HepG2 (cell line): ENCODE measurements around the gene RAD54L2. TPM values are rescaled to one million over a fixed set of nuclear protein-coding genes. Genes with fewer than 3 reads are reported as not detected.

Source experiments
- CENPBD1 ChIP-seq: sonication (generic); formaldehyde crosslinking; IDR thresholded peaks from 2 replicates; pipeline ENCODE4 v1.8.0; 2022; ENCODE audit warnings: missing genetic modification reagents, low read depth, mild to moderate bottlenecking, borderline replicate concordance
- HIVEP1 ChIP-seq: sonication (generic); formaldehyde crosslinking; IDR thresholded peaks from 2 replicates; pipeline ENCODE4 v1.4.0; 2020; ENCODE audit warnings: mild to moderate bottlenecking, missing genetic modification reagents
- JUN ChIP-seq: sonication (generic); formaldehyde crosslinking; IDR thresholded peaks from 2 replicates; pipeline ENCODE4 v1.4.0; 2020; ENCODE audit warnings: mild to moderate bottlenecking, missing genetic modification reagents
- KLF6 ChIP-seq: IDR thresholded peaks from 2 replicates; pipeline ENCODE4 v1.8.0; 2016; ENCODE audit warnings: missing biosample characterization, missing genetic modification reagents
- MIER2 ChIP-seq: IDR thresholded peaks from 2 replicates; pipeline ENCODE4 v1.6.1; 2016; ENCODE audit warnings: missing biosample characterization, missing genetic modification reagents
- MNT ChIP-seq: fragments of 450-650 bp; IDR thresholded peaks from 2 replicates; pipeline ENCODE4 v1.6.1; 2016
- TEAD2 ChIP-seq: sonication (generic); formaldehyde crosslinking; IDR thresholded peaks from 2 replicates; pipeline ENCODE4 v1.9.0; 2021; ENCODE audit warnings: missing genetic modification reagents
- TOPORS ChIP-seq: sonication (generic); formaldehyde crosslinking; IDR thresholded peaks from 2 replicates; pipeline ENCODE4 v1.8.0; 2023; ENCODE audit warnings: mild to moderate bottlenecking, missing genetic modification reagents
- XRCC5 ChIP-seq: fragments of 200-400 bp; formaldehyde crosslinking; optimal IDR thresholded peaks from 2 replicates; pipeline ENCODE3; 2017; ENCODE audit warnings: mild to moderate bottlenecking, low read length
- ZBTB21 ChIP-seq: sonication (generic); formaldehyde crosslinking; IDR thresholded peaks from 2 replicates; pipeline ENCODE4 v1.4.0; 2020; ENCODE audit warnings: missing genetic modification reagents
- ZBTB37 ChIP-seq: sonication (generic); formaldehyde crosslinking; IDR thresholded peaks from 2 replicates; pipeline ENCODE4 v1.4.0; 2020; ENCODE audit warnings: mild to moderate bottlenecking, missing genetic modification reagents
- ZFP36L1 ChIP-seq: sonication (generic); formaldehyde crosslinking; IDR thresholded peaks from 2 replicates; pipeline ENCODE4 v1.8.0; 2022; ENCODE audit warnings: mild to moderate bottlenecking, missing genetic modification reagents, moderate library complexity
- ZNF335 ChIP-seq: sonication (generic); formaldehyde crosslinking; IDR thresholded peaks from 2 replicates; pipeline ENCODE4 v1.4.0; 2020; ENCODE audit warnings: missing genetic modification reagents
- ZNF549 ChIP-seq: sonication (generic); formaldehyde crosslinking; IDR thresholded peaks from 2 replicates; pipeline ENCODE4 v1.5.0; 2020; ENCODE audit warnings: missing genetic modification reagents
- ZNF552 ChIP-seq: sonication (generic); formaldehyde crosslinking; IDR thresholded peaks from 2 replicates; pipeline ENCODE4 v1.9.0; 2022; ENCODE audit warnings: missing genetic modification reagents, mild to moderate bottlenecking, borderline replicate concordance
- ZSCAN20 ChIP-seq: sonication (generic); formaldehyde crosslinking; IDR thresholded peaks from 2 replicates; pipeline ENCODE4 v1.4.0; 2020; ENCODE audit warnings: missing genetic modification reagents, mild to moderate bottlenecking, borderline replicate concordance
- polyA plus RNA-seq, 8 experiments: library from polyadenylated mRNA; depleted of rRNA in 3 of 8; stranded (reverse) in 7 of 8; unstranded in 1 of 8; fragments of >200 nt; fragmentation: Illumina TruSeq in 4 of 8; extraction: Trizol in 4 of 8; gene quantifications; 2 replicates each; pipeline versions ENCODE4 v1.2.1 to v1.2.3, GENCODE V29; 2011 to 2016; ENCODE audit warnings: low read depth in 4 of 8, missing spikeins in 1 of 8, mixed read lengths in 1 of 8; ENCODE audit not compliant: insufficient read depth in 1 of 8
- total RNA-seq, 5 experiments: library from RNA; depleted of rRNA; stranded (reverse); fragments of >200 nt; fragmentation: Illumina TruSeq; extraction: Trizol; gene quantifications; 2 replicates each; pipeline ENCODE4 v1.2.3, GENCODE V29; 2016; ENCODE audit warnings: low read depth in 1 of 5
- TF ChIP-seq, protein P1 (sequence below): sonication (generic); formaldehyde crosslinking; conservative IDR thresholded peaks from 2 replicates; pipeline ENCODE4 v1.8.1; 2023; ENCODE audit warnings: missing genetic modification reagents
- TF ChIP-seq, protein P2 (sequence below): sonication (generic); formaldehyde crosslinking; IDR thresholded peaks from 2 replicates; pipeline ENCODE4 v1.9.0; 2022; ENCODE audit warnings: low read depth, missing genetic modification reagents
- TF ChIP-seq, protein P3 (sequence below): sonication (generic); formaldehyde crosslinking; IDR thresholded peaks from 2 replicates; pipeline ENCODE4 v1.4.0; 2020; ENCODE audit warnings: missing genetic modification reagents

RAD54L2 gene
- total and polyA plus RNA-seq, 2 of the 13 experiments (the other 11 are each of a cell fraction or from before 2014, with no cell fraction given), result 5.5 to 14.8 TPM

- TF ChIP-seq, protein P1, sequence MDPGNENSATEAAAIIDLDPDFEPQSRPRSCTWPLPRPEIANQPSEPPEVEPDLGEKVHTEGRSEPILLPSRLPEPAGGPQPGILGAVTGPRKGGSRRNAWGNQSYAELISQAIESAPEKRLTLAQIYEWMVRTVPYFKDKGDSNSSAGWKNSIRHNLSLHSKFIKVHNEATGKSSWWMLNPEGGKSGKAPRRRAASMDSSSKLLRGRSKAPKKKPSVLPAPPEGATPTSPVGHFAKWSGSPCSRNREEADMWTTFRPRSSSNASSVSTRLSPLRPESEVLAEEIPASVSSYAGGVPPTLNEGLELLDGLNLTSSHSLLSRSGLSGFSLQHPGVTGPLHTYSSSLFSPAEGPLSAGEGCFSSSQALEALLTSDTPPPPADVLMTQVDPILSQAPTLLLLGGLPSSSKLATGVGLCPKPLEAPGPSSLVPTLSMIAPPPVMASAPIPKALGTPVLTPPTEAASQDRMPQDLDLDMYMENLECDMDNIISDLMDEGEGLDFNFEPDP, result no peak
- 0 out of 2 replicates have a peak, but pooled peaks have one; percentile 38 for TF ChIP-seq ZSCAN20 (CRISPR knock-in tag)
- TF ChIP-seq ZNF549, result no peak
- TF ChIP-seq, protein P2, sequence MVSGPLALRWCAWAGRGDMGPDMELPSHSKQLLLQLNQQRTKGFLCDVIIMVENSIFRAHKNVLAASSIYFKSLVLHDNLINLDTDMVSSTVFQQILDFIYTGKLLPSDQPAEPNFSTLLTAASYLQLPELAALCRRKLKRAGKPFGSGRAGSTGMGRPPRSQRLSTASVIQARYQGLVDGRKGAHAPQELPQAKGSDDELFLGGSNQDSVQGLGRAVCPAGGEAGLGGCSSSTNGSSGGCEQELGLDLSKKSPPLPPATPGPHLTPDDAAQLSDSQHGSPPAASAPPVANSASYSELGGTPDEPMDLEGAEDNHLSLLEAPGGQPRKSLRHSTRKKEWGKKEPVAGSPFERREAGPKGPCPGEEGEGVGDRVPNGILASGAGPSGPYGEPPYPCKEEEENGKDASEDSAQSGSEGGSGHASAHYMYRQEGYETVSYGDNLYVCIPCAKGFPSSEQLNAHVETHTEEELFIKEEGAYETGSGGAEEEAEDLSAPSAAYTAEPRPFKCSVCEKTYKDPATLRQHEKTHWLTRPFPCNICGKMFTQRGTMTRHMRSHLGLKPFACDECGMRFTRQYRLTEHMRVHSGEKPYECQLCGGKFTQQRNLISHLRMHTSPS (CRISPR knock-in tag), result 0 out of 2 replicates have a peak, but pooled peaks have one; percentile 41
- no peak for TF ChIP-seq MIER2 (CRISPR knock-in tag)
- peak; percentile 46; the same call in 1 of the 2 replicates for TF ChIP-seq MNT
- 0 out of 2 replicates have a peak, but pooled peaks have one; percentile 27 for TF ChIP-seq TOPORS (CRISPR knock-in tag)
- TF ChIP-seq ZBTB21 (CRISPR knock-in tag), result no peak
- peak; percentile 71 for TF ChIP-seq XRCC5
- TF ChIP-seq KLF6, result 0 out of 2 replicates have a peak, but pooled peaks have one; percentile 24
- TF ChIP-seq JUN (CRISPR knock-in tag), result 0 out of 2 replicates have a peak, but pooled peaks have one; percentile 1
- no peak for TF ChIP-seq CENPBD1 (CRISPR knock-in tag)
- TF ChIP-seq ZNF552, result no peak
- 0 out of 2 replicates have a peak, but pooled peaks have one; percentile 29 for TF ChIP-seq ZFP36L1
- TF ChIP-seq ZNF335 (CRISPR knock-in tag), result peak; percentile 57; the same call in 1 of the 2 replicates
- TF ChIP-seq TEAD2 (CRISPR knock-in tag), result no peak
- no peak for TF ChIP-seq ZBTB37
- TF ChIP-seq, protein P3, sequence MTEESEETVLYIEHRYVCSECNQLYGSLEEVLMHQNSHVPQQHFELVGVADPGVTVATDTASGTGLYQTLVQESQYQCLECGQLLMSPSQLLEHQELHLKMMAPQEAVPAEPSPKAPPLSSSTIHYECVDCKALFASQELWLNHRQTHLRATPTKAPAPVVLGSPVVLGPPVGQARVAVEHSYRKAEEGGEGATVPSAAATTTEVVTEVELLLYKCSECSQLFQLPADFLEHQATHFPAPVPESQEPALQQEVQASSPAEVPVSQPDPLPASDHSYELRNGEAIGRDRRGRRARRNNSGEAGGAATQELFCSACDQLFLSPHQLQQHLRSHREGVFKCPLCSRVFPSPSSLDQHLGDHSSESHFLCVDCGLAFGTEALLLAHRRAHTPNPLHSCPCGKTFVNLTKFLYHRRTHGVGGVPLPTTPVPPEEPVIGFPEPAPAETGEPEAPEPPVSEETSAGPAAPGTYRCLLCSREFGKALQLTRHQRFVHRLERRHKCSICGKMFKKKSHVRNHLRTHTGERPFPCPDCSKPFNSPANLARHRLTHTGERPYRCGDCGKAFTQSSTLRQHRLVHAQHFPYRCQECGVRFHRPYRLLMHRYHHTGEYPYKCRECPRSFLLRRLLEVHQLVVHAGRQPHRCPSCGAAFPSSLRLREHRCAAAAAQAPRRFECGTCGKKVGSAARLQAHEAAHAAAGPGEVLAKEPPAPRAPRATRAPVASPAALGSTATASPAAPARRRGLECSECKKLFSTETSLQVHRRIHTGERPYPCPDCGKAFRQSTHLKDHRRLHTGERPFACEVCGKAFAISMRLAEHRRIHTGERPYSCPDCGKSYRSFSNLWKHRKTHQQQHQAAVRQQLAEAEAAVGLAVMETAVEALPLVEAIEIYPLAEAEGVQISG (CRISPR knock-in tag), result peak; percentile 20; the same call in 1 of the 2 replicates
- peak; percentile 43; the same call in 1 of the 2 replicates for TF ChIP-seq HIVEP1 (CRISPR knock-in tag)
These were observed 39.4 kb upstream of the RAD54L2 start (continued) for GRCh38 chr3:51498876-51499738.
